NT2/D1 (cell line): ENCODE data around the gene NUP50.

Experiments
- SUZ12 ChIP-seq: IDR thresholded peaks from 2 replicates; pipeline ENCODE4 v1.6.1; 2011; ENCODE audit not compliant: insufficient read length, insufficient read depth; ENCODE audit errors: extremely low read depth
- YY1 ChIP-seq: IDR thresholded peaks from 2 replicates; pipeline ENCODE4 v1.6.1; 2011; ENCODE audit not compliant: insufficient read length, insufficient read depth
- ZNF274 ChIP-seq: IDR thresholded peaks from 2 replicates; pipeline ENCODE4 v1.6.1; 2011; ENCODE audit warnings: mild to moderate bottlenecking, low read depth, low read length

- TF ChIP-seq YY1: no peak
- no peak for TF ChIP-seq SUZ12
- no peak for TF ChIP-seq ZNF274
Measured at GRCh38 chr22:45204819-45205218, 41.1 kb downstream of the NUP50 start.
